Measurements from ENCODE around the gene GADD45A. TPM values are rescaled to one million over a fixed set of nuclear protein-coding genes. Genes with fewer than 3 reads are reported as not detected.

GADD45A gene
- total and polyA plus RNA-seq, 2 donors (not counting 1 experiment from before 2014, with no cell fraction given) = 41.7 to 133 TPM

DNA sequence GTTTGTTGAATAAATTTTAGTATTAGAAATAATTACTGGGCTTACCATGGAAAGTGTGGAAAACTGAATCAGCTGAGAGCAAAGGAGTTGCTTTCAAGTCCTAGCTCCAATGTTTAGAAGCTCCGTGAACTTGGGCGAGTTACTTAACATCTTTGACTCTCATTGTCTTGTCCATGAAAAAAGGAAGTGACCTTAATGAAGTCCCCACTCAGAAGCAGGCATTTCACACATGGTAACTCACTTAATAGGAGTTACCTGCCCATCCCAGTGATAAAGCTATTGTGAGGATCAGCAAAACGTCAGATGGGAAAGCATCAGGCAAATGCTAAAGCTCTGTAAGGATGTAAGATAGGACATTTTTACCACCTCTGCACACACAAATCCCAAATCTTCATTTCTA, 34.0 kb upstream of the GADD45A start:
- no peaks in the 10 kb centered on the region for H3K27me3 ChIP-seq (ENCODE audit: control insufficient read depth, insufficient read depth, low read length)
- peaks cover 13% of the 10 kb centered on the region for H3K4me1 ChIP-seq (ENCODE audit: control insufficient read depth, extremely low read depth, insufficient read depth, low read length)
- no peaks in the 10 kb centered on the region for H3K79me2 ChIP-seq (ENCODE audit: control insufficient read depth, insufficient read depth, low read length)
- H3K4me3 ChIP-seq (replicated peaks in 1 of 4; ENCODE audit: control extremely low read depth in 1 of 4, insufficient read depth in 1 of 4, low read depth in 3 of 4, low read length in 4 of 4) = no peak overlapping the region
- no peak overlapping the region for H2AFZ ChIP-seq (ENCODE audit: low read length)
- H3K27ac ChIP-seq (ENCODE audit: insufficient read depth, low read length) = no peak overlapping the region
- no peak overlapping the region for H3K4me2 ChIP-seq (ENCODE audit: extremely low read depth, insufficient read depth, low read length)
- TF ChIP-seq, protein P1, sequence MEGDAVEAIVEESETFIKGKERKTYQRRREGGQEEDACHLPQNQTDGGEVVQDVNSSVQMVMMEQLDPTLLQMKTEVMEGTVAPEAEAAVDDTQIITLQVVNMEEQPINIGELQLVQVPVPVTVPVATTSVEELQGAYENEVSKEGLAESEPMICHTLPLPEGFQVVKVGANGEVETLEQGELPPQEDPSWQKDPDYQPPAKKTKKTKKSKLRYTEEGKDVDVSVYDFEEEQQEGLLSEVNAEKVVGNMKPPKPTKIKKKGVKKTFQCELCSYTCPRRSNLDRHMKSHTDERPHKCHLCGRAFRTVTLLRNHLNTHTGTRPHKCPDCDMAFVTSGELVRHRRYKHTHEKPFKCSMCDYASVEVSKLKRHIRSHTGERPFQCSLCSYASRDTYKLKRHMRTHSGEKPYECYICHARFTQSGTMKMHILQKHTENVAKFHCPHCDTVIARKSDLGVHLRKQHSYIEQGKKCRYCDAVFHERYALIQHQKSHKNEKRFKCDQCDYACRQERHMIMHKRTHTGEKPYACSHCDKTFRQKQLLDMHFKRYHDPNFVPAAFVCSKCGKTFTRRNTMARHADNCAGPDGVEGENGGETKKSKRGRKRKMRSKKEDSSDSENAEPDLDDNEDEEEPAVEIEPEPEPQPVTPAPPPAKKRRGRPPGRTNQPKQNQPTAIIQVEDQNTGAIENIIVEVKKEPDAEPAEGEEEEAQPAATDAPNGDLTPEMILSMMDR (conservative IDR thresholded peaks at IDR 0.05 in 1 of 2, IDR thresholded peaks at IDR 0.05 in 1 of 2; ENCODE audit: low read depth in 1 of 2, low read length in 2 of 2) = no peak
- no peak for TF ChIP-seq EZH2 (IDR thresholded peaks at IDR 0.05; ENCODE audit: low read length, missing control alignments)
- H4K20me1 ChIP-seq (ENCODE audit: control insufficient read depth, extremely low read depth, insufficient read depth, low read length) = no peaks in the 10 kb centered on the region
- no peaks in the 10 kb centered on the region for H3K36me3 ChIP-seq (ENCODE audit: control insufficient read depth, insufficient read depth, low read length)
- no peak overlapping the region for H3K9ac ChIP-seq (ENCODE audit: insufficient read depth, low read length)
- no peak for DNase-seq (ENCODE audit: low read depth in 2 of 2)
- H3K9me3 ChIP-seq (ENCODE audit: control insufficient read depth, insufficient read depth, low read depth, low read length) = no peaks in the 10 kb centered on the region

DNA sequence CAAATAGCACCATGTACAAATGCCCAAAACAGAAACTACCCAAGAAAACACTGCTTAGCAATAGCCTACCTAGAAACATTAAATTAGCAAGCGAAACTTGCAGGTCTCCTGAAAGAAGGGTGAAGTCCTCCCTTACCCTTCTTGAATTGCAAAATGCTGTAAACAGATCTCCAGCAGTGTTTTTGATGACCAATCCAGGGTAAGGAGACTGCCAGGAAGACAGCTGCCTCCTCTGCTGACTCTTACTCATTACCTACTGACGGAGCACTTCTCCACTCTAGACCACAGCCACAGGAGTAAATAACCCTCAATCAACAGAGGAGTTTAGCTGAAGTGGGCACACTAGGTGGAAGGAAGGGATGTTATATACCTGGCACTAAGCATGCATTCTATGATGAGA, 32.2 kb upstream of the GADD45A start:
- H3K4me1 ChIP-seq (ENCODE audit: control insufficient read depth, extremely low read depth, insufficient read depth, low read length) = peaks cover 5% of the 10 kb centered on the region
- peak; percentile 78 to 80 for DNase-seq (ENCODE audit: low read depth in 2 of 2)
- H3K27me3 ChIP-seq (ENCODE audit: control insufficient read depth, insufficient read depth, low read length) = no peaks in the 10 kb centered on the region
- no peak overlapping the region for H3K27ac ChIP-seq (ENCODE audit: insufficient read depth, low read length)
- TF ChIP-seq, protein P1 (conservative IDR thresholded peaks at IDR 0.05 in 1 of 2, IDR thresholded peaks at IDR 0.05 in 1 of 2; ENCODE audit: low read depth in 1 of 2, low read length in 2 of 2) = no peak
- TF ChIP-seq EZH2 (IDR thresholded peaks at IDR 0.05; ENCODE audit: low read length, missing control alignments) = no peak
- H2AFZ ChIP-seq (ENCODE audit: low read length) = no peak overlapping the region
- H3K9ac ChIP-seq (ENCODE audit: insufficient read depth, low read length) = no peak overlapping the region
- no peaks in the 10 kb centered on the region for H3K36me3 ChIP-seq (ENCODE audit: control insufficient read depth, insufficient read depth, low read length)
- no peak overlapping the region for H3K4me2 ChIP-seq (ENCODE audit: extremely low read depth, insufficient read depth, low read length)
- H3K9me3 ChIP-seq (ENCODE audit: control insufficient read depth, insufficient read depth, low read depth, low read length) = no peaks in the 10 kb centered on the region
- no peaks in the 10 kb centered on the region for H3K79me2 ChIP-seq (ENCODE audit: control insufficient read depth, insufficient read depth, low read length)
- H3K4me3 ChIP-seq (replicated peaks in 1 of 4; ENCODE audit: control extremely low read depth in 1 of 4, insufficient read depth in 1 of 4, low read depth in 3 of 4, low read length in 4 of 4) = no peak overlapping the region
- H4K20me1 ChIP-seq (ENCODE audit: control insufficient read depth, extremely low read depth, insufficient read depth, low read length) = no peaks in the 10 kb centered on the region

DNA sequence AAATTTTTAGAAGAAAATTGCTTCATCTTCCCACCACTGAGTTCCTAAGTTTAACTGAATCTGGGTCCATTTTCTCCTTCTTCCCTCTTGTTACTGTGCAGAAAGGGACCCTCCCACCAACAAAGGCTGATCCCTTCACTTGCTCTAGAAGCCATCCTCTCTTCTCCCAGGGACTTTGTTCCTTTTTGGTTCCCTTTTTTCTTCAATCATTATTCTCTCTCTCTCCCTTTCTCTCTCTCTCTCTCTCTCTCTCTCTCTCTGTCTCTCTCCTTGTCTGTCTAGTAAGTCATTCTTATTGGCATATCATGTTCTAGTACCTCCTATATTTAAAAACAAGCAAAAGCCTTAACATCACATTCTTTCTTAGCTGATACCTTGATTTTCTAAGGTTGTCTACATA, 31.7 kb upstream of the GADD45A start:
- Histone ChIP-seq H3K4me1 (ENCODE audit: control insufficient read depth, extremely low read depth, insufficient read depth, low read length) (peaks cover 5% of the 10 kb centered on the region), H2AFZ (ENCODE audit: low read length) (no peak overlapping the region), H3K9me3 (ENCODE audit: control insufficient read depth, insufficient read depth, low read depth, low read length) (no peaks in the 10 kb centered on the region), H3K27ac (ENCODE audit: insufficient read depth, low read length) (no peak overlapping the region), H3K79me2 (ENCODE audit: control insufficient read depth, insufficient read depth, low read length) (no peaks in the 10 kb centered on the region), H3K9ac (ENCODE audit: insufficient read depth, low read length) (no peak overlapping the region), H4K20me1 (ENCODE audit: control insufficient read depth, extremely low read depth, insufficient read depth, low read length) (no peaks in the 10 kb centered on the region), H3K4me2 (ENCODE audit: extremely low read depth, insufficient read depth, low read length) (no peak overlapping the region), H3K27me3 (ENCODE audit: control insufficient read depth, insufficient read depth, low read length) (no peaks in the 10 kb centered on the region), H3K36me3 (ENCODE audit: control insufficient read depth, insufficient read depth, low read length) (no peaks in the 10 kb centered on the region), H3K4me3 (replicated peaks in 1 of 4; ENCODE audit: control extremely low read depth in 1 of 4, insufficient read depth in 1 of 4, low read depth in 3 of 4, low read length in 4 of 4) (no peak overlapping the region)
- TF ChIP-seq, protein P1 (conservative IDR thresholded peaks at IDR 0.05 in 1 of 2, IDR thresholded peaks at IDR 0.05 in 1 of 2; ENCODE audit: low read depth in 1 of 2, low read length in 2 of 2) = no peak
- no peak for TF ChIP-seq EZH2 (IDR thresholded peaks at IDR 0.05; ENCODE audit: low read length, missing control alignments)
- no peak for DNase-seq (ENCODE audit: low read depth in 2 of 2)

Data from fibroblast of lung (primary cell).